Fibroblast of lung (primary cell): ENCODE measurements around the gene SPON1.

ENCODE experiments used
- CTCF ChIP-seq, 2 donors: IDR thresholded peaks in 1 of 2; conservative IDR thresholded peaks in 1 of 2; 1 replicate in 1 of 2; 2 replicates in 1 of 2; pipeline ENCODE4 v1.5.1; 2011 to 2012; ENCODE audit warnings: low read length in 2 of 2, control low read depth in 1 of 2, inconsistent platforms in 1 of 2, low read depth in 1 of 2, mild to moderate bottlenecking in 1 of 2
- EZH2 ChIP-seq: IDR thresholded peaks from 2 replicates; pipeline ENCODE4 v1.5.1; 2012; ENCODE audit warnings: low read length, control low read depth, mild to moderate bottlenecking; ENCODE audit errors: missing control alignments

DNA sequence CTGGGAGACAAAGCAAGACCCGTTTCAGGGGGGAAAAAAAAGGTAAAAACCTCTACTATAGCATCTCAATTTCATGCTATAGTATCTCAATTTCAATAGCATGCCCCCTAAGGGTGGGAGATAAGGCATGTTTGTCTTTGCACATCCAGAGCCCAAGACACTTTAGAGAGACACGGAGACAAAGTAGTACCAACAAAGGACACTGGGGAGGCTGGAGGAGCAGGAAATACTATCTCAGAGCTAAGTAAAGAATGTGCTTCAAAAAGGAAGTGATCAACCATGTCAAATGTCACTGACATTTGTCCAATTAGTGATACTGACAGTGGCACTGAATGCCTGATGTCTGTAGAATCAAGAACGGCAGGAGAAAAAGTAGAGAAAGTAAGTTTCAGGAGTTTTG lies 327.9 kb downstream of the SPON1 start:
- TF ChIP-seq CTCF (conservative IDR thresholded peaks at IDR 0.05 in 1 of 2, IDR thresholded peaks at IDR 0.05 in 1 of 2; ENCODE audit: low read depth in 1 of 2, low read length in 2 of 2), result no peak
- TF ChIP-seq EZH2, result no peak
